ENCODE measurements around the gene ACSS1.
"Not testable (repeated sequence)": the region's sequence is repeated elsewhere in the genome, so short reads cannot be mapped to it uniquely, and the experiment has no call there.

ACSS1 gene

GRCh38 chr20:25009218-25010145 lies 48.5 kb downstream of the ACSS1 start:
- no peak for DNase-seq (ENCODE audit: low read depth)

GRCh38 chr20:25008388-25009217 lies 49.3 kb downstream of the ACSS1 start:
- no peak for DNase-seq (ENCODE audit: low read depth)

- DNase-seq (ENCODE audit: low read depth): no peak
Measured at GRCh38 chr20:25007491-25008305, 50.2 kb downstream of the ACSS1 start.

GRCh38 chr20:25006431-25007167 lies 51.3 kb downstream of the ACSS1 start:
- no peak for DNase-seq (ENCODE audit: low read depth)

GRCh38 chr20:25005661-25006060 lies 52.3 kb downstream of the ACSS1 start:
- no peak for DNase-seq (ENCODE audit: low read depth)

- no peak for DNase-seq (ENCODE audit: low read depth)
Measured at GRCh38 chr20:25005220-25005619, 52.7 kb downstream of the ACSS1 start.

- DNase-seq (ENCODE audit: low read depth): no peak
Measured at GRCh38 chr20:25003002-25003401, 54.9 kb downstream of the ACSS1 start.

GRCh38 chr20:25001323-25001722 lies 56.6 kb downstream of the ACSS1 start:
- not testable (repeated sequence) for DNase-seq (ENCODE audit: low read depth)

- no peak for DNase-seq (ENCODE audit: low read depth)
Measured at GRCh38 chr20:25000268-25000801, 57.6 kb downstream of the ACSS1 start.

GRCh38 chr20:24999568-24999967 lies 58.4 kb downstream of the ACSS1 start:
- no peak for DNase-seq (ENCODE audit: low read depth)

GRCh38 chr20:24998631-24999445 lies 59.1 kb downstream of the ACSS1 start:
- DNase-seq (ENCODE audit: low read depth): no peak

GRCh38 chr20:24998121-24998520 lies 59.8 kb downstream of the ACSS1 start:
- DNase-seq (ENCODE audit: low read depth): no peak

GRCh38 chr20:24996449-24997377 lies 61.2 kb downstream of the ACSS1 start:
- no peak for DNase-seq (ENCODE audit: low read depth)

GRCh38 chr20:24995741-24996448 lies 62.0 kb downstream of the ACSS1 start:
- DNase-seq (ENCODE audit: low read depth): no peak

GRCh38 chr20:24994470-24995368 lies 63.2 kb downstream of the ACSS1 start:
- DNase-seq (ENCODE audit: low read depth): peak; percentile 76

GRCh38 chr20:24994186-24994465 lies 63.8 kb downstream of the ACSS1 start:
- DNase-seq (ENCODE audit: low read depth): no peak

- DNase-seq (ENCODE audit: low read depth): no peak
Measured at GRCh38 chr20:24993337-24994185, 64.4 kb downstream of the ACSS1 start.
